Kidney tubule cell (primary cell): Measurements from ENCODE around the gene EEF1AKMT3.

ENCODE experiments used
- DNase-seq: peaks from one replicate; pipeline ENCODE4 v3.0.0-alpha.2; 2018; ENCODE audit warnings: low spot score

Gene EEF1AKMT3

DNA sequence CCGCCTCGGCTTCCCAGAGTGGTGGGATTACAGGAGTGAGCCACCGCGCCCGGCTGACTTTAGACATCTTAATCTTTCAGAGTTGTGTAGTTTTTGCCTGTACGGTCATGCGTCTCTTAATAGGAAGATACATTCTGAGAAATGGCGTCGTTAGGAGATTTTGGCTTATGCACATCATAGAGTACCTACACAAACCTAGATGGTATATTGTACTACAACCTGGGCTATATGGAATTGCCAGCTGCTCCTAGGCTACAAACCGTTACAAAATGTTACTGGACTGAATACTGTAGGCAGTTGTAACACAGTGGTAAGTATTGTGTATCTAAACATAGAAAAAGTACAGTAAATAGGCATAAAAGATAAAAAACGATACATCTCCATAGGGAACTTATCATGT is 11.4 kb downstream of the EEF1AKMT3 start:
- no peak for DNase-seq

DNA sequence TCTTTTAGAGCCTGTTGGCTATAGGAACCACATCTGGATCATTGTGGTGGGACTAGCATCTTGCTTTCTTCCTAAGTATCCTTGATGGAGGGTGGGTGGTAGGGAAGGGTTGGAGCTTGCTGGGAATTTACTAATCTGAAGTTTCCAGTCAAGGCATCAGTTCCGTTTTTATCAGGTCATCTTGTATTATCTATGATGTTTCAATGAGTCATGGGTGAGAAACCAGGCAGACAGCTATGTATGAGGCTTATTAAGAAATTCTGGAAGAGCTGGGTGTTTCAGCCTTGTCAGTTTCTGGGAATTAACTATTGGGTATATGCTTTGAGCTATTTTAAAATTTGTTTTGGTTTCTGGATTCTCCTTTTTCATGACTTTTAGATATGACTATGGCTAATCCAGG is 21.5 kb downstream of the EEF1AKMT3 start:
- peak; percentile 54 for DNase-seq

DNA sequence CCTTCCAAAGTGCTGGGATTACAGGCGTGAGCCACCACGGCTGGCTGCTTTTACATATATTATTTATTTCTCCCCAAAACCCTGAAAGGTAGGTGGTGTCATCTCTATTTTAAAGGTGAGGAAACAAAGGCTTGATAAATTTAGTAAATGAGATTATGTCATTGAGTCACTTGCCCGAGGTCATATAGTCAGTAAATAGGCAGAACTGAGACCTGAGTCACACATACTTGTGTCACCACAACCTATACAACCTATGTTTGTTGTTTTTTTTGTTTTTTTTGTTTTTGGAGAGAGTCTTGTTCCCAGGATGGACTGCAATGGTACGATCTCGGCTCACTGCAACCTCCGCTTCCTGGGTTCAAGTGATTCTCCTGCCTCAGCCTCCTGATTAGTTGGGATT is 22.9 kb downstream of the EEF1AKMT3 start:
- DNase-seq: peak; percentile 42

DNA sequence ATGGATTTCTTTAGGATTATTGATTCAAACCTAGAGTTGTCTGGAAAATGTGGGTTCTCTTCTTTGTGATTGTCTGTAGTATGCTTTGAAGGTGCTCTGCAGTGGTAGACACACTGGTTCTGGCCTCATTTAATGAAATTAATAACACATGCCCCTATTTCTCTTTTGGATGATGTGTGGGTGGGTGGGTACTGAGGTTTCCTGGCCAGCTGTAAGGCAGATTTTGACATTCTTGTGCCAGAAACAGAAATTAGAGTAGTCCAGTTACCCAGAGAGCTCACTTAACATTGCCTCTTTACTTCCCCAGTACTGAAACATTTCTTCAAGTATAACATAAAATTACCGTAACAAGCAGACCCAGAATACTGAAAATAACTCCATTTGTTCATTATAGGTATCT is 24.6 kb downstream of the EEF1AKMT3 start:
- no peak for DNase-seq

DNA sequence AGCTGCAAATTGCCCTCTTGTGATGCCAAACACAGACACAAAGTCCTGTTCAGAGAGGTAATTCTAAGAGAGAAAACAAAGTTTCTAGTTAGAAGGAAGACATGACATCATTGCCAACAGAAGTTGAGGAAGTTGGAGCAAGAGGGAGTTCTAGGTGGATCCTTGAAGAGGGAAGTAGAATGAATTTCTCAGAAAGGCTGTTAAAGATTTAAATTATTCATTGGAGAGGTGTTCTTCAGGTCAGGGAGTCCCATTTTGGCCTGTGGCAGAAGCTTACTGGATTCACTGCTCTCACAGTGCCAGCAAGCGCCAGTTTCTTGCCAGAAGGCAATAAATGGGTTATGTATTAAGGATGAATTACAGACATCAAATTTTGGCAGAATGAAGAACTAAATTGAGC is 25.5 kb downstream of the EEF1AKMT3 start:
- DNase-seq: peak; percentile 25

DNA sequence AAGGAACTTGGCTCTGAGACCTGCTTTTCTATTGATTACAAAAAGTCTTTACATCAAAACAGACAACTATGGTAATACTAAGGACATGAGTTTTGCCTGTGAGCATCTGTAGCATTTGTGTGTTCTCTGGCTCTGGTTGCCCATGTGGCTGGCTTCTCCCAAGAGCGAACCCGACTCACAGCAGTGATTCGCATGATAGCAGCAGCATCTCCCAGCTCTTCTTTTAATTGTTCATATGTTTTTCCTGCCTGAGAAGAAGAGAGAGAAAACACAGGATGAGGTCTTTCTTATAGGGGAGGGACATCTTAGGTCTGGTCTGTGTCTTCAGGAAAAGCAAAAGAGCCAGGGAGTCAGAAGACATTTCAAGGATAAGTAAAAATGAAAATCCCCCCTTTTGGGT is 28.6 kb downstream of the EEF1AKMT3 start:
- no peak for DNase-seq

DNA sequence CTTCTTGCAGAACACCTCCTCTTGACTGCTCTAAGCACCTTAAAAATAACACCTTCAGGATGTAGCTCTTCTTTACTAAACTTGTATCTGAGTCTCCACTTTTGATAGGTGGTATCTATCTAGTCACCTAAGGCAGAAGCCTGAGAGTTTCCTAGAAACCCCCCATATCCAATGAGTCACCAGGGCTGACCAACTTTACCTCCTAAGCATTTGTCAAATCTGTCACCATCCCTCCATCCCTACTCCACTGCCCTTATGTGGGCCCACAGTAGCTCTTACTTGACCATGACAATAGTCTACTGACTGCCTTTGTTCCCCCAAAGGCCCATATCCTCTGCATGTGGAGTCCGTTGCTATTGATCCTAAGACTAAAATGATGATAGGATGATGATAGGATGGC is 30.2 kb downstream of the EEF1AKMT3 start:
- DNase-seq: no peak

DNA sequence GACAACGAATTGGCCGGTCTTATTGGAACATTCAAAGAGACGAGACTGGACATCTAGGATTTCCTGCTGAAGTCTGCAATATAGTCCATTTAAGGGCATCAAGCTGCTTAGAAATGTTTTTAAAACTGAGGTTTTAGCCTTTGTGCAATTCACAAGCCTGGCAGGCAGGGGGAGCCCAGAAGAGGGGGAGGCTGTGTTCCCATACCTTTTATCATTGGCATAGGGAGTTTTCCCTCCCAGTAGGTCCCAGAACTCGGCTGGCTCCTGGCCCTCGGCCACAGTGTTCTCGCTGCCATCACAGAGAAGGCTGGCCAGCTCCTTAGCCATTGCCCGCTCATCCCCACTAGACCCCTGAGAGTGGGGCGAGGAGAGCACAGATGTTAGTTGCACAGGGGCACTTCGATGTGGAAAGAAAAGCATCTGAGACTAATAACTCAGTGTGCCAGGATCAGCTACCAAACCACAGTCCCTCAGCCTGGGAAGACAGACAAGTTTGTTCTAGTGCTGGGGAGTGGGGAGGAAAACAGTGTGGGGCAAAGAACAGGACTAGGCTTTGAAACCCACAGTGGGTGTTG is 31.0 kb downstream of the EEF1AKMT3 start:
- DNase-seq: peak; percentile 44

DNA sequence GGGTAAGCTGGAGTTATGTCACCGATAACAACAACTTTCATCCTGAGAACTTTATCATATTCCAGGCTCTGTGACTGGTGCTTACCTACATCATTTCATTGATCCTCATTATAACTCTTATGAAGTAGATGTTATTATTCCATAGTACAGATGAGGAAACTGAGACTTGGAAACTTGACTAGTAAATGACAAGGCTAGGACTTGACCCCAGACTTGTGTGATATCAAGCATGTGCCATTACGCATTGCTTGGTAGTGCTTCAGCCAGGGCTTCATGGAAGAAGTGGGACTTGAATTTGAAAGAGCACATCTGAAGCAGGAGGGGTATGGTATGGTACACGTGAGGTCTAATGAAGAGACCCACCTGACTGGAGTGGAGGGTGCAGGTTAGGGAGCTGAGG is 34.3 kb downstream of the EEF1AKMT3 start:
- no peak for DNase-seq

DNA sequence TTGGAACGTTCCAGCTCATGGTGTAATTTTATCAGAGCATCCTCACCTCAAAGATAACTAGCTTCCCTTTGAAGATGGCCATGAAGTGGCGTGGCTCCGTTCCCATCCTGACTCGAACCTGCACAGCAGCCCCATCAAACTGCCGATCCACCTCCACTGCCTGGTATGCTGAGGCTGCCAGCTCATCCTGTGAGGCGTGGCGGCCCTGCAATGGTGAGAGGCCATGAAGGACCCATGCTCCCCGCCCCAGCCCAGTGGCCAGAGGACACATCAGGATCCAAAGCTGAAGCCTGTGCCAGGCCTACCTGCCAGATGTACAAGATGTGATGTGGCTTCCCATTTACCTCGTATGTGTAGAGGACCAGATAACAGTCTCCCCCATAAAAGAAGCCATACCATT is 34.9 kb downstream of the EEF1AKMT3 start:
- no peak for DNase-seq

DNA sequence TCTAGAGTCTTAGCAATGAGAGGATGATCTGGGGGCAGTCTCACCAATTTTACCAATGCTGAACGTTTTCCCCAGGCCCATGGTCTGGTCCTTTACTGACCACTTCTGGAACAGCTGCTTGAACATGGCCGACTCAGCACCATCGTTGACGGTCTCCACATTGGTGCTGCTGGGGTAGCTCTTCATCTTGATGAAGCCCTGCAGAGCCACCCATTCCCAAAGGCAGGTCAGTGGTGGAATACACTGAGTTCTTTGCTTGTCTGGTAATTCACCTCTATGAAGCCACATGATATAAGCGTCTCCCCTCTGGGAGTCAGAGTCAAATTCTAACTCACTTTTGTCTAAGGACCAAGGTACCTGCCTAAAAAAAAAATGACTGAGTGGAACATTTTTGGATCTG is 35.9 kb downstream of the EEF1AKMT3 start:
- no peak for DNase-seq

DNA sequence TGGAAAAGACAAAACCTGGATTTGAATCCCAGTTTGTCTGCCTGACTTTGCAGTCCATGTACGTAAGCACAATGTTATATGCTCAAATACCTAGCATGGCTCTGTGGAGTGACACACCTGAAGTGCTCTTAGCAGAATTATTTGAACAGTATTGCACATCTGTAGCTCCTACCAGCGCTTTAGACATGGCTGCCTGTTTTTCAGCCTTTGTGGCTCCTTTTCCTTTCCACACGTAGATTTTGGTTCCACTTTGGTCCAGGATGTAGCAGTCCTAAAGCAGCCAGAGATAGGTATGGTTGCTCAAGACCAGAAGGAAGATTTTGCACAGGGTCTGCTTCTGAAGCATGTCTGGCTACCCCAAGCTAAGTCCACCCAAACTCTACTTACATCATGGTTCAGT is 37.0 kb downstream of the EEF1AKMT3 start:
- no peak for DNase-seq

DNA sequence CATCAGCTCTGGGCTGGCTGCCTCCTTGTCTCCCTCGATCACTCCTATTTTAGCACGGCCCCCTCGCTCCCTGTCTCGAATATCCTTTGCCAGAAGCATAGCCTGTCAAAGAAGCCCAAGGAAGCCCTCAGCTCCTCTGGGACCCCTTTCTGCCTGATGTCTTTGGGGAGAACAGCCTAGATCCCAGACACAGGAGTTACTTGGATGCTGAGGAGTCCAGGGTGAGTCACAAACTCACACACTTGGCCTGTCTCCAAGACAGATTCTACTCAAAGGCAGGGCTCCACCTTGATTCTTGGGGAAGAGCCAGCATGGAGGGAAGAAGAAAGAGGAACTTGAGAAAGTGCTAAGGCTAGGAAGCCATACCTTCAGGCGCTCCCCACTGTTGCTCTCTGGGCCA is 38.0 kb downstream of the EEF1AKMT3 start:
- DNase-seq: peak; percentile 79

DNA sequence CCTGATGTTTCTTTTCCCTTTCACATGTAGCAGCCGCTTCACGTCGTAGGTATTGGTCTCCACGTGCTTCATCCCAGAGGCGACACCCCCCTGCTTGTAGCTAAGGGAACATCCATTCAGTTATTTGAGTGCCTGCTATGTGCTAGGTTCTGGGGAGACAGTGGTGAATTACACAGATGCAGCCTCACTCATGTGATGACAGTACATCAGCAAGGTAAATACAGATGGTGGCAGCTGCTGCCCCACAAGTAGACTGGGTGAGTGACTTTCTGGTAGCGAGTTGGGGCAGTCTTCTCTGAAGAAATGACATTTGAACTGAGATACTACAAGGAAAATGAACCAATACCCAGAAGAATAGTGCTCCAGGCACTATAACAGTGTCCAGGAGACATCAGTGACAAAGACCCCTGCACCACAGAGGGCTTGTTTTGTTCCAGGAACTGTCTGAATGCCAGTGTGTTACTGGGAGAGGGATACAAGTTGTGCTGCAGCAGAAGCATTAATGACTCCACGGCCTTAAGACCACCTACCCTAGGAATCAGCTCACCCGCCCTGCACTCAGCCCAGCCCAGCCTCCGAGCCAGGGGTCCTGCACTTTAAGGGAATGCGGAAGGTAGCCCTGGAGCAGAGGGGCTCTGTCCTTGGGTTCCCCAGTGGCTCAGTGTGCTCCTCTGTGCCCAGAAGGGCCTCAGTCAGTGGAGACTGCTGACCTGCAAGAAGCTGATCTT is 38.8 kb downstream of the EEF1AKMT3 start:
- DNase-seq: no peak

DNA sequence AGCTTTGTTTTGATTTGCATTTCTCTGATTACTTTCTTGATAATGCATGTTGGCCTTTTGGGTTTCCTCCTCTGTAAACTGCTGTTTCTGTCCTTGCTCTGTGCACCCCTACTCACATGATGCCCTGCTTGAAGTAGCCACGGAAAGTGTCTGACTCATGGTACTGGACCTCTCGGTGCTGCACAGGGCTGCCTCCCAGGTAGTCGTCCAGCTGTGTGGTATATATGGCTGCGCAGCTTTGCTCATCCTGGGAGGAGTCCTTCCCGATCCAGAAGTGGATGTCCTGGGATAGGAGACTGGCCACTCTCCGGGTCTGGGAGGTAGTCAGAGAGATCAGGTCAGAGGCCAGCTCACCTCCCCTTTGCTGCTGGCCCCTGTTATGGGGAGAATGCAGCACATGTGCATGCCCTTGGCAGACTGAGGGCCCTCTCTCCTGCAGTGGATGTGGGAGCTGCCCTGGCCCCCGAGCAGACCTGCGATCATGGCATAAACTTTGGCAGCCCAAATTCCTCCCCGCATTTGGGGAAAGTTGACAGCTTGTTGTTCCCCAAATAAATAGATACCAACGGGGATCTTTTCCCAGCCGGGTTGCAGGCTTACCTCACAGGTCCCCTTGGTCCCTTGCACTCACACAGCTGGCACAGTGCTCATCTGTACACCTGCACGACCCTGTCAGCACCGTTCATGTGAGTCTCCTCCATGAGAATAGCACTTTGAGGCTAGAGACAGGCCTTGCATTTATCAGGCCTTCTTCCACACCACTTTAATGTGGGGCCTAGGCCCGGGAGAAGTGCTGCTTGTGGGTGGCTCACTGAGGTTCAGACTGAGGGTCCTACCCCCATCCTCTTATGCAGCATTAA is 40.9 kb downstream of the EEF1AKMT3 start:
- no peak for DNase-seq

DNA sequence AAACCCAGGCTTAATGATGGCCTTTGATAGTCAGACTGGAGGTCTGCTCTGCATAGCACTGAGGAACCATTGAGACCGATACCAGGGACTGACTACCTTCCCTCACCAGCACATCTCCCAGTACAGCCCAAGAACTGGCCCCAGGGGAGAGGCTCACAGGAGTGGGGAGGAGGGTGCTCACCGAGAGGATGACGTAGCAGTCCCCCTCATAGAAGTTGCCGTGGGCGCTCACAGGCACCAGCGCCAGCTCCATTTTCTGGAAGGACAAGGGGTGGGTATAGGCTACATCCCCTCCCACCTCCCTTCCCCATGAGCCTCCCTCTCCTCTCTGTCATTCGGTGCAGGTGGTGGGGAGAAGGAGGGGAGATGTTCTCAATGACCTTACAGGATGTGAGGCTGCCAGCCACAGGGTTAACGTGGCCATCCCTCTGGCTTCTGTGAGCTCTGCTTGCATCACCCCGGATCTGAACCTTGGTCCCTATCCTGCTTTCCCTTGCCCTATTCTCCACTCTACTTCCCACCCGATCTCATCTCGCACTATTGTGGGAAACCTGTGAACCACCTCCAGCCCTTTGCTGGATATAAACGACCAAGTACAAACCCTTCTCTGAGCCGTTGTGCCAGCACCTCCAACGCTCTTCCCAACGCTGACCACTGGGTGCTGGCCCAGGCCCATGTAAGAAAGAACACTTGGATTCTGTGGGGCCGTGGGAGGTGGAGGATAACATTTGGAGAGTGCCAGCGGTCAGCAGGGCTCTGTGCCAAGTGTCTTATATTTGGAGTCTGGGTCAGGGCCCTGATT is 41.8 kb downstream of the EEF1AKMT3 start:
- no peak for DNase-seq

DNA sequence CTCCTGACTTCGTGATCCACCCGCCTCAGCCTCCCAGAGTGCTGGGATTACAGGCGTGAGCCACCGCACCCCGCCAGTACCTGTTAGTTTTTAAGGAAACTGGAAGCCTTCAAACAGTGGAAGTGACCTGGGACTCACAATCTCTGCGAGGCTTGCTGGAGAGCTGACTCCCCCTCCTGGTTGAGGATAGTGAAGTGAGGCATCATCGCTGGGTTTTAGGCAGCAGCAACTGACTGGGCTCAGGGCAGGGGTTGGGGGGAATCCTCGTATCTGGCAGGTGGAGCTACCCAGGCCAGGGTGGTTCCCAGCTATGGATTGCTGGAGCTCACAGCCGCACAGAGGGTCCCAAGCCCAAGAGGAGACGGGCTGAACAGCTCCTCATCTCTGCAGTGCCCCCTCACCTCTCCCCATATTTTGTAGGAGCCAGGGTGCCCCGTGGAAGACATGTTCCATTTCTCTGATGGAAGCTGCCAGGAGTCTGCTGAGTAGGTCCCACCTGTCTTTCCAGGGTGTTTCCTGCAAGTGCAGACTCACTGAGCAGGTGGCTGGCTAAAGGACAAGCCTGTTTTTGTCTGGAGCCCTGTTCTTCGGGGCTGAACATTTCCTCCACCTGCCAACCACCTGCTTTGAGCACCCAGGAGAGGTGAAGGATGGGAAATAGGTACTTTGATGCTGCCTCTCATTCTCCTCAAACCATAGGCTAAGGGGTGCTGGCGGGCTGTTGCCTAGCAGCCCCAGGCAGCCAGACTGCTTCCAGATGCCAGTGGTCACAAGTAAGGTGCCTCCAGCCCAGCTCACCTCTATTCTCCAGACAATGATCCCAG is 43.0 kb downstream of the EEF1AKMT3 start:
- no peak for DNase-seq

DNA sequence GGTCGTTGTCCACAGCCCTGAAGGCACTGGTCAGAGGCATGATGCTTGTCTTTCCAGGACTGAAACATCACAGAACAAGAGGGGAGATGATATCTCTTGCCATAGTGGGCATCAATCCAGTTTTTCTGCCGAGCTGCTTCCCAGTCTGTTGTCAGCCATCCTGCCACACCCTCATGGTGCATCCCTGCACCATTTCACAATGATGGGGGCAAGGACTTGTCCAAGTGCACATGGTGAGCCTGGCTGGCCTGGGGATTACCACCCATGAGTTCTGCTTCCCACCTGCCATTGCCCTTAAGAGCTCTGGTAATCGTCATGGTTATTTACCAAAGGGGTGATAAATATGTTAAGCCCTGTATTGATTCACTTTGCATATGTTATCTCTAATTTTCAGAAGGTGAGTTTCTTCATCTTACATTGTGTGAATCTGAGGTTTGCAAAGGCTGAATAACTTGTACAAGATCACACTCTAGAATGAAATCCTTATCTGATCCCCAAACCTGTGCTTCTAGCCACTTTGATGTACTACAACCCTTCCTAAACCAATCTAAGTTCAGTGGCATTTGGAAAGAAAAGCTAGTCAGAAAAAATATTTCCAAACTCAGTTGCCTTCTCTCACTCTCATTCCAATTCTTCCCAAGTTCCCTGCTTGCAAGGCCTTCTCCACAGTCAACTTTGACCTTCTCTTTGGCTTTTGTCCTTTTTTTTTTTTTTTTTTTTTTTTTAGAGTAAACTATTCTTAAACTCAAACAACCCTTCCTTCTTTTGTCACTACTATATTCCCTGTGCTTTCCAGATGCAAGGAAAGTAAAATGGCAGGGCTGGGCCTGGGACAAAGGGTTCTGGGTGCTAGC is 43.8 kb downstream of the EEF1AKMT3 start:
- no peak for DNase-seq

DNA sequence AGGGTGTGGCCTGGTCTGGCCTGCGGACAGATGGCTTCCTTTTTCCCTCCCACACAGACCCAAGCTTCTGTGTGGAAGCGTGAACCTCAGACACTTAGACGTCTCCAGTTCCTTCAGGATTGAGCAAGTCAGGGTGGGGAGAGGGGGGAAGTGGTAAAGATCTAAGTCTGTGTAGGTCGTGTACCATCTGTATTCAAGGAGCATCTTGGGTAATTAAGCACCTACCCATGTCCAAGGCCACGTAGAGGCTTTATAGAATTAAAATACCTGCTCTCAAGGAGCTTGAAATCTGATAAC is 44.4 kb downstream of the EEF1AKMT3 start:
- no peak for DNase-seq

DNA sequence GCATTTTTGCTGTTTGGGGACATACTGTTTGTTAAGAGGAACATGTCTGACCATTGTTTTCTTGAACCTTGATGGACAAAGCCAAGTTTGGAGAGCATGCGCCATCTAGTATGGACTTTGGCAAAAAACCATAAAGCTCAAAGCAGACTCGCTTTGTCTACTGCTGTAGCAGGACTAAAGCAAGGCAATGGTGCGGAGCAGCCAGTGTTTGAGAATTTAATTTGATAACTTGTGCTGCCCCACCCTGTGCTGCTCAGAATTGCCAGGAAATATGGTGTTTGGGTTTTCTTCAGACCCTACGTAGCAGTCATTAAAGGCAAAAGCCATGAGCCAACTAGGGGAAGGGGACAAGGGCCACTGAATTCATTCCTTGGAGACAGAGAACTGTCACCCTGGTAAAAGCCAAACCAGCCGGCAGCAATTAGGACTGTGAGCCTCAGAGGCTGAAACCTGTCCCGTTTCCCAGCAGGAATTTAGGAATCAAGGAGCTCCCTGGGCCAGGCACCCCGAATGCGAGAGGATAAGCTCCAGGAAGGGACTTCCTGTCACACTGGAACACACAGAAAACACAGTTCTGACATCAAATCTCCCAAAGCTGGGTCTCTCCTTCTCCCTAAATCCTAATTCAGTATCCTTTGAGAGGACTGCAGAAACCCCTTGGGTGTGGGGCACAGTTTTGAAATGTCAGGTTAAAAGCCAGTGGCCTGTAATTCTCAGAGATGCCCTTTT is 45.0 kb downstream of the EEF1AKMT3 start:
- DNase-seq: no peak
